ENCODE data around the gene SYT6. TPM values are rescaled to one million over a fixed set of nuclear protein-coding genes. Genes with fewer than 3 reads are reported as not detected.

SYT6 gene
- polyA plus RNA-seq, 1 donor = 2.3 TPM

DNA sequence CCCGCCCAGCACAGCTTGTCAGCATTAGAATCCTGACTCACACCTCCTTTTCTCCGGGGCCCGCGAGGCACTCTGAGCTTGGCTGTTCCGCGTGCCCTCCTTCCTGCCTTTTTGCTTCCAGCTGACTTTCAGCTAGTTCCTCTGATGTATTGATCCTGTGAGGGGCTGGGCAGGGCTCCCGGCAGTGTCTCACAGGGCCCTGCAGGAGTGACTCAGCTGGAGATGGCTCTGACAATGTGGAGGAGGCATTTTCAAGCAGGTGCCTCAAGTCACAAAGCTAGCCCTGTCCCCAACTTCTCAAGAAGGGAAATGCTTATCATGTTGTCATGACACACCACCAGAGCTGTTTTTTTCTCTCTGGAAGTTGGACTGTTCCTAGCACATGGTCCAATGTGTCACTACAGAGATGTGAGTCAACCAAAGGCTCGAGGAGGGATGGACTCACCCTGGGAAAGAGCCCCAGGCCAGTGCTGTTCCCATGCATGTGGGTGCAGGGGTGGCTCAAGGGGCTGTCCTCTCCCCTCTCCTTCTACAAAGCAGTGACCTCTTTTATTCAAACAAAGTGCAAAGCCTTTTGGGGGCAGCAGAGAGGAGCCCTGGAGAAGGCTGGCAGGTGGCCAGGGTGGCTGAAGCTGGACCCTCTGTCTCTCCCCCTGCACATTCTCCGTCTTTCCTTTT is 30.6 kb downstream of the SYT6 start:
- no peak for DNase-seq

DNA sequence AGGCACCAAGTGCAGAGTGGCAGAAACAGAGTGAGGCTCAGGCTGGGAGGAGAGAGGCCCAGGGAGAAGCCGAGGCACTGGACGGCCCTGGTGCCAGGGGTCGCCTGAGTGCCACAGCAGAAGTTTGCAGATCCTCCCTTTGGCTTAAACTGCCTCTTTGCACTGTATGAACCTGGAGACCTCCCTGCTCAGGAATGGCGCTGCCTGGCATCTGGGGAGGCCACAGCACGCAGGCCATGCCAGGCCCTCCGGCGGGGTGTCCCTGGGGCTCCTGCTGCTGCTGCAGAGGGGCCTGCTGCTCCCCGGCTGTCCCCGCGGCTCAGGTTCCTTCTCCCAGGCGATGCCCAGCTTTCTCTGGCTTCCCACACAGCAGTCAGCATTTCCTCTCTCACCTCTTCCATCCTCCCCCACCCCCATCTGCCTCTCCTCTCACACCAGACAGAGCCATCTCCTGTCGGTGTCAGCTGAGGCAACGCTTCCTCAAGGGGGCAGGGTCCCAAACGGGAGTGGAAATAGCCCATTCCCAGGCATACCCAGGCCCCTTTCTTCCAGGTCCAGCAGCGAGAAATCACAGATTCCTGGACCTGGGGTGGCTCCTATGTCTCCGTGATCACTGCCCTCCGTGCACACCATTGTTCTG is 35.2 kb downstream of the SYT6 start:
- DNase-seq = no peak

DNA sequence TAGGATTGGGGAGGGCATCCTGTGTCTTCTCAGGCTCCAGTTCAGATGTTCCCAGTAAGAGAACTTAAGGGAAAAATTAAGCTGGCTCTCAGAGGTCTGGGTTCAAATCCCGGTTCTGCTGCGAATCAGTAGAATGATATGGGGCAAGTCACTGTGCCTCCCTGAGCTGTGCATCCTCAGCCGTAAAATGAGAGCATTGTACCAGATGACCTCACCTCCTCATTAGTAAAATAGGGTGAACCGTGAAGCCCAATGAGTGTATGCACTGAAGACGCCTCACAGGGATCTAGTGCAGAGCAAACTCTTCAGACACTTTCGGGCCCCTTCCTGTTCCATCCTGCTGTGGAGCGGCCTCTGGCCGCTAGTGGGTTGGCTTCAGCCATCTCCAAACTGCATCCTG is 36.0 kb downstream of the SYT6 start:
- DNase-seq = no peak

DNA sequence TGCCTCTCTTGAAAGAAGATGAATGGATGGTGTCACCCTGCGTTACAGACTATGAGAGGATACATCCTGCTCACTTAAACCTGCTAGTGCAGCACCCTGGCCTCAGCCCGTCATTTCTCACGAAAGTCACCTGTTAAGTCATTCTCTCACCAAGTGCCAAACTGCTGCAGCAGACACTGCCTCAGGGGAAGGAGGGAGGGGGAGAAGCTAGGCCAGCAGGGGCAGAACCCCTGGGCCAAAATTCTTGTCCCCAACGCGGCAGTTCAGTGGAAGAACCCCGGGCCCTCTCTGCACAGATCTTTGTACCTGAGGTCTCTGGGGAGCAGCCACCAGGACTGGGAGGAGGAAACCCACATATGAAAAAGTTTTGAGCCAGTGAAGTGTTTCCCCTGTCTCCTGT is 37.6 kb downstream of the SYT6 start:
- no peak for DNase-seq

DNA sequence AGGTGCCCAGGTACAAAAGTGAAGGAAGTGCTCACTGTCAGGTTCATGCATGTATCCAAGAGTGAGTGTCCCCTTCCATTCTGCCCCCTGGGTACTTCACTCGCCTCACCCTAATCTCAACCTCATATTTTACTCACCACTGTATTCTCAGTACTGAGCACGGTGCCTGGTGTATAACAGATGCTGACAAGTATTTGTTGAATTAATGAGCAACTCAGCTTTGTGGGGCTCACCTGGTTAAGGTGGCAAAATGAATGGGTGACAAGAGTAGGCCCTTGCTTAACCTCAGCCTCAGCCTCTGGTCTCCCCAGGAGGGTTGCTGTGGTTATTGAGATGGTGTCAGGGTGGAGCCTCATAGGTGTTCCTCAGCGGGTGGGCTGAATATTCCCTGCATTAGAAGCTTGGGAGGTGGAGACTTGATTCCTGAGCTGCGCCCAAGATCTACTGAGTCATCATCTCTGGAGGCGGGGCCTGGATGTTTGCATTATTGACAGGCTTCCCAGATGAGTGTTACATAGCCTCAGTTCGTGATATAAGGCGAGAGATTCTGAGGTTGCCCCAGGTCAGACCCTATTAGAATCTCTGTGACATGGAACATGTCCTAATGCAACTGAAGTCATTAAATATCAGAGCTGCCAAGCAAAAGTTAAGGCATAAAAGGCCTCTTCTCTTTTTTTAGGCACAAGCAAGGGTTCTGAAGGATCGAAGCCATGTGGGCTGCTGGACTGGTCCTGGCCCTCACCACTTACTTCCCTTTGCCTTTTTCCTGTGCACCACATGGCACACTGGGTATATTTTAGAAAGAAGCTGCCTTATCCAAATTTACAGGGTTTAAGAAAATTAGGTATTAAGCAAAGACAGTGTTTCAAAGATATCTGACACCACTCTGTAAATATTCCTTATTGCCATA is 39.2 kb downstream of the SYT6 start:
- no peak for DNase-seq

DNA sequence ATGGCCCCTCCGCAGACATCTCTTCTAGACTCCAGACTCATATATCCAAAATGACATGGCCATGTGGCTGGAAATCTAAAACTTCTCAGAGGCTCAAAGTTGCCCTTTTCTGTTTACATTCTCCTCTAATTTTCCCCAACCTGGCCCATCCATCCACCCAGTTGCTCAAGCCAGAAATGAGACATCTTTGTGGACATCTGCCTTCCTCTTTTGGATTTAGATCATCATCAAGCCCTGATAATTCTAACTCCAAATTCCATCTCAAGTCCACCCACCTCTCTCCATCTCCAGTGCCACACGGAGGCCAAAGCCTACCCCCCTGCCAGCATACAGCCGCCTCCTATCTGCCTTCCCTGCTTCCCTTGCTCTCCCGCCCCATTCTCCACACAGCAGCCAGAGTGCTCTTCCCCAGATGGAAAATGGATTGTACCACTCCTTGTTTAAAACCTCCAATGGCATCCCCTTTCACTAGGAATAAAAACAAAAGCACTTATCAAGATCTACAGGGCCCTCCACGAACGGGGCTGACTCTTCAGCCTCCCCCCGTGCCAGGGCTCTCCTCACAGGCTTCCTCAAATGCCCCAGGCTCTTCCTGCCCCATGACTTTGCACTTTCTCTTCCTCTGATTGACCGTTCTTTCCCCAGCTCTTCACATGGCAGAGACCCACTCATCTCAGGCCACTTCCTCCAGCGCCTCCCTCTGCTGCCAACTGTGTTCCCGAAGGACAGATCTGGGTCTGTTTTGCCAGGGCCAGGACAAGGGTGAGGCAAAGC is 40.1 kb downstream of the SYT6 start:
- no peak for DNase-seq

DNA sequence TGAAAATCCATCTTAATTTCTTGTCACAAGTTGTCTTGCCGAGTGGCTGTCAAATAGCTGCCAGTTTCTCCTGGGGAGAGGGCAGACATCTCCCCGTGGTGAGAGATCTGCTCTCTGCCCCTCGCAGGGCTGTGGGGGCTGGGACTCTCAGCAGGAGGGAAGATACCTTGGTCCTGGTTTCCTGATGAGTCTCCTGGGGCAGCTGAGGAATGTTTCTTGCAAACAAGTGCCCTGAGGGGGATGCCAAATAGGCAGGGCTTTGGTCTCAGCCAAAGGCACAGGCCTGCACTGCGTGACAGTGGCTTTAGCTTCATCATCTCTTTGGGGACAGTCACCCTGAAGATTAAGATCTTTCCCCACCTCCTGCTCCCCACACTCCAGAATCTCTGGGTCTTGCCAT is 40.9 kb downstream of the SYT6 start:
- DNase-seq = no peak

DNA sequence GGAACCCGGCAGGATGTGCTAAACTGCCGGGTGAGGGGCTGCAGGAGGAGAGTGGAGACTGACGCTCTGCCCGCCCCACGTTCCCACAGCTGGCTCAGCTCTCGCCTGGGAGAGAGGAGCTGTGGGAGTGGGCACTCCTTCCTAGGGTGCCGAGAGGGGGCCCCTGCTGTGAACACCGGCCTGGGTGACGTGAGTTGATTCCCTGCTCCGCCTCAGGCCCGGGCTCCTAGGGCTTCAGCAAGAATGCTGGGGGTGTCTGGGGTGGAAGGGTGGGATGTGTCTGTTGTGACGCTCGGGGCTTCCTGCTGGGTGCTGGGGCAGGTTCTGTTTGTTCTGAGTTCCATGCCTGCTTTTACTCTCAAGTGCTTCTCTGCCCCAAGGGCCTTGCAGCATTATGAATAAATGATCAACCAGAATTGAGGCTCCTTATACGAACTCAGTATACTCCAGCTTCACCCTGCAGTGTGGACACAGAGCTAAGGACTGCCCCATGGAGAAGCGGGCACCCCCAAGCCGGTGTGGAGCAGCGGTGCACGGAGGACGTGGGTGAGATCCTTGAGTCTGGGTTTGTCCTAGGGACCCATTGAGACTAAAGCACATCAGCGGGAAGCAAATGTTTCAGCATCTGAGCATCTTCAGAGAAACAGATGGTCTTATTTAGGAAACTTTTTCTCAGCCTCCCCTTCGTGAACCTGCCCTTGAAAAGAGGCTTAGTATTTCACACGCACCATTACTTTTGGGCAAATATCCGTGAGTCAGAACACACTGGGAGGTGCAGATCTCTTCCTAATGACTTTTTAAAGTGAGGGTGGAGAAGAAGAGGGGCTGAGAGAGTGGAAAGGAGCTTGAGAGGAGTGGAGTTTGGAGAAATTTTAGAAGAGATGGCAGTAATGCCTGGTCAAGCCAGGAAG is 41.7 kb downstream of the SYT6 start:
- no peak for DNase-seq

DNA sequence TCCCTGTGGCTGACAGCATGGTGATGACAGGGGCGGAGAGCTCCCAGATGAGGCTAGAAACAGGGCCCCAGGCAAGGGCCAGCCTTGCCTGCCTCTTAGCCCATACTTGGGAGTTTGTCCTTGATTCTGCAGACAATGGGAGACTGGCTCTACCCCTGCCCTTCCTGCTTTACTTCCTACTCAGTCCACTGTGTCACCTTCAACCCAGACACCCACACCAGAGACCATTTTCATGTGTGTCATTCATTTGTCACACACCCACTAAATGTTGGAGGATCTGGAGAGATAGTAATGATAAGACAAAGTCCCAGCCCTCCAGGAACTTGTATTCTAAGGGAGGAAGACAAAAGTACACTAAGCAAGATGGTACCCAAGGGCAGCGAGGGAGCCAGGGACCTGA is 43.7 kb downstream of the SYT6 start:
- DNase-seq = no peak

DNA sequence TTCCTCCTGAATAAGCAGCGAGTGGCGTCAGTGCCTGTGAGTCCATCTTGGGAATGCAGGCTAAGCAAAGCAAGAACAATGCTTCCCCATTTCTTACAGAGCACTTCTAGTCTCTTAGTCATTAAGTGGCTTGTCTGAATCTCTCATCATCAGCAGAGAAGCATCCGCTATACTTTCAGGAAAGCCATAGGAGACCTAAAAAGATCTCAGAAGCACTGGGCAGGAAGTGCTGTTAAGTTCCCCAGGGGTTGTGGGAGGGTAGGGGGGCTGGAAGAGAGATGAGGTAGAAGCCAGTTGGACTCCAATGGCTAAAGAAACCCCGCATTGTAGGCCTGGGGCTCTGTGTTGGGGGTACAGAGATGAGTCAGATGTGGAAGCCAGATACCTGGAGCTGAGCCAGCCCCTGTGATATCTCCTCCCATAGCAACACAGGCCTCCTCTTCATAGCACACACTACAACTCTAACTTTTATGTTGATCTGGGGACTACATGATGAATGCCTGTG is 44.9 kb downstream of the SYT6 start:
- DNase-seq = no peak

DNA sequence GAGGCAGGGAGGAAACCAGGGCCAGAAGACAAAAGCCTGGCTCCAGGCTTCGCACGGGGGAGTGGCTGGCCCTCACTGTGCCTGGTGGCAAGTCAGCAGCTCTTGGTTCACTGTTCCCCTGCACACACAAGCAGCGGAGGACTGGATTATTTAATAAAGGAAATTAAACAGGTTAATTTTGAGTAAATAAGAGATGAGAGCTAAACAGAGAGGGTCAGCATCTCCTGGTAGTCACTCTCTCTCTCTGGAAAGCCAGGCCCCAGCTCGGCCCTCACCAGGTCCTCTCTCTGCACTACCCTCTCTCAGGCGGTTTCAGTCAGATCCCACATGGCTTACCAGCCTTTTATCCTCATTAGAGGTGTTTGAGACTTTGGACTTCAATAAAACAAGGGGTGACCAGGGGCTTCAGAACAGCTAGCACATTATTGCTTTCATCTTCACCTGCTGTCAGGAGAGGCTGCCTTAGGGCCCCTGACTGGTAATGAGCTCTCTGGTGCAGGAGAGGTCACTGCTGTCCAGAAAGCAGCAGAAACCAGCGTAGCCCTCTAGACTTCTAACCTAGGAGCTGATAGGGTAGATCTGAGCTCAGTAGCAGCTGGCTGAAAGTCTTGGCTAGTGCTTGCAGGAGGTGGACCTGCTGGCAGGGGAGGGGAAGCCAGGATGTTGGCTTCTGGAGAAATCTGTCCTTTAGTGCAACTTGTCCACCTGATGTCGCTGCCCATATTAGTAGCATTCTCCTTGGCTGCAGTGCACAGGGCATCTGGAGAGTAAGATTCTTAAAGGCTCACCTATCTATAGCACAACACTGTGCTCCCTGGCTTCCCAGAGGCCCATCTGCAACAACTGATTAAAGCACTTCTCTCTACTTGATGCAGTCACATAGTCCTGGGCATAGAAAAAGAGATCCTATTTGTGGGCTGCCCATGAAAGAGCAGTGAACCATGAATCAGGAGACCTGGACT is 45.9 kb downstream of the SYT6 start:
- no peak for DNase-seq

DNA sequence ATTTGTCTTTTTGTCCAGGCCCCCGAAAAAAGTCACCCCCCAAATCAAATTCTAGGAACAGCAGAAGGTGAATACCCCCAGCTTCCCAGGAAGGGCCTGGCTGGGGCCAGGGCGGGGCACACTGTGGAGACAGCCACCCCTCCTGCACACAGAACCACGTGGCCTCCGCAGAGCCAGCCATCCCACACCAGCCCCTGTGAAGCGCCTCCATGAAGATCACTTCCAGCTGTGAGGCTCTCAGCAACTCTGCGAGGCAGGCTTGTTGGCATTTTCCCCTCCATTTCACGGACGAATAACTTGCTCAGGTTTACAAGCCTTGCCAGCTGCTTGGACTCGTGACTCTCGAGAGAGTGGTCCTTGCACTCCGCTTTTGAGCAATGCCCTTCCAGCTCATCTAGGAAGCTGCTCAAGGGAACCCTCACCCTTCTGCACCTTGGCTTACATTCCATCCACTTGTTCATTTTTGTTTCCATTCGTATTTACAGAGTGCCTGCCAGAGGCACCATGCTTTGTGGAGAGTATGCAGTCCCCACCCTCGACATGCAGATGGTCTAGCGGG is 48.2 kb downstream of the SYT6 start:
- peak; percentile 31 for DNase-seq

DNA sequence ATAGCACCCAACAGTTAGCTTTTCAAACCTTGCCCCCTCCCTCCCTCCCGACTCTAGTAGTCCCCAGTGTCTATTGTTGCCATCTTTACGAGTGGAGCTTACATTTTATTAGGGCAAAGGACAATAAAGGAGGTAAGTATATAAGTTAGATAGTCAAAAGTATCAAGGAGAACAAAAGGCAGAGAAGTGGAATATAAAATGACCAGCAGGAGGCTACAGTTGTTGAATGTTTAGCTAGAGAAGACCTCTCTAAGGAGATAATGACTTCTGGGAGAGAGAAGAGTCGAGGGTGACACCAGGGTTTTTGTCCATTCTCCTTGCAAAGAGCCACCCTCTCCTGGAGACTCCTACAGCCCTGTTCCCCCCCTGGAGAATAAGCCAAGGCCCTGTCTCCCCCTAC is 48.7 kb downstream of the SYT6 start:
- no peak for DNase-seq

DNA sequence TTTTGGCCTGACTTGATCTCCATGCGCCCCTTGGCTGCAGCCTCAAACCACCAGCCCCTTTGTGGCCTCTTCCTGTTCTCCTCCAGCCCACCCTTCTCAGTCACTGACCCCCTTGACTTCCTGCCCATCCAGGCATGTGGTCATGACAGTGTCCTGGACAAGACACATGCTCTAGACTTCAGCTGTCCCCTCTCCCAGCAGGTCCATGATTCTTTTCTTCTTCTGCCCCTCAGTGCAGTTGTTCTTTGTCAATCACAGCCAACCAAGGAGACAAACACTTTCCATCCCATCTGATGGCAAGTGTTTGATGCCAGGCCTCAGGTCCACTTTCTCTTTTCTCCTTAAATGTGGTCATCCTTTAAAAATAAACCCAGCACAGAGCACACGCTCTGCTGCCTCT is 49.7 kb downstream of the SYT6 start:
- no peak for DNase-seq

DNA sequence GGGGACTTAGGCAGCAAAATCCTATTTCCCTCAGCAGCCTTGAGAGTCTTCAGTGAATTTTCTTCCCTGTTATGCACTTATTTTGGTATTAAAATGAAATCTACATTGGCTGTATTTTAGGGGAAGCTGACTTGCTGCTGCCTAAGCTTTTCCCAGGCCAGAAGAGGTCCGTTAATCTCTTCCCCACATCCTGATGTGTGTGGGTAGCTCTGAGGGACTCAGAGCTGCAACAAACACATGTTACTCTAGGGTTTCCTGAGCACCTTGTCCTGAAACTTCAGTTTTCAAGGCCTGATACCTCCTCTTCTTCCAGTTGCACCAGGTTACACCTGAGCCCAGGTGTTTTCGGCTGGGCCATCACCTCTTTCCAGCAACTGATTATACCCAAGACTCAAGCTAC is 51.5 kb downstream of the SYT6 start:
- DNase-seq = no peak

DNA sequence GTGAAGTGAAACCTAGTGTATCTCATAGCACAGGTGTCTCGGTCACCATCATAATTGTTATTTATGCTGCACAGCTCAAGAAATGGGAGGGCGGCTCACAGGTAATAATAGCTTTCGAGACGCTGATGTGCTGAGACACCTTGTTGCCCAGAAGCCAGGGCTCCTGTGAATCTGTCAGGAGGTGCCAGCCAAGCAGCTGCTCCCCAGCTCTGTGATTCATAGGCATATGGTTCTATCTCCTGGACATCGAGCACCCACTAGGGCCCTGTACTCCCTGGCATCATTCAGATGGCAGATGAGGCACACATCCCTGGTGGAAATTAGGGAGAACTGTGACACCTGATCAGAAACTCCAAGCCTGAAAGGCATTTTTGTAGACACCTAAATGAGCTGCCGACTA is 53.5 kb downstream of the SYT6 start:
- no peak for DNase-seq

DNA sequence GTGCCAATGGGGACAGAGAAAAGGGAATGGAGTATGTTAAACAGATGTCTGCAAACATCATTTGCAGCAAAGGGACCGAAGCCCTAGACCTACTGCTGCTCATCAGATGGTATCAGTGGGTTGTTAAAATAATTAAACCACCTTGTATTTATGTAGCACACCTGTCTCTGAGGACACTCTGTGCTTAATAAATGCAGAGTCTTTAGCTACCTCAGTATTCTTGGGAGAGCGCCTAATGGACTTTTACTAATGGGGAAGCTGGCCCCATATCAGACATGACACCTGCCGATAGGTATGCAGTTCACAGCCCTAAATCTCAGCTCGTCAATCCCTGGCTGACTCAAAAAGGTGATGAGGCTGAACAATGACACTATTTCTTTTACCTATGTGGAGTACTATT is 54.4 kb downstream of the SYT6 start:
- no peak for DNase-seq

DNA sequence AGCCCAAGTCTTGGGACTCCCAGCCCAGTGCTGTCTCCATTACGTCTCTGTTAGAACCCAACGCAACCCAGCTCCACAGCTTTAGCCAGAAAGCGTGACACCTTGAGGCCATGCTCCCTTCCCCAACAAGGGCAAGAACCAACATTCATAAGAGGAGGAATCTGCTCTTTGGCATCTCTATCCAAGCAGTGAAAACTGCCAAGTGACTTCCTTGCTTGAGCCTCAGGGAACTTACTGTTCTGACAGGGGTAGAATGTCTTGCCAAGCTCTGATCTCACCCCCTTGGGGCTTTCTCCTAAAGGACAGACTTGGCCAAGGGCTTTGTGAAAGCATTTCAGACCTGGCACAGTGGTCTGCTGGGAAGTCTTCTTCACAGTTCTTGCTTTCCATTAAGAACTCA is 56.6 kb downstream of the SYT6 start:
- DNase-seq = no peak

DNA sequence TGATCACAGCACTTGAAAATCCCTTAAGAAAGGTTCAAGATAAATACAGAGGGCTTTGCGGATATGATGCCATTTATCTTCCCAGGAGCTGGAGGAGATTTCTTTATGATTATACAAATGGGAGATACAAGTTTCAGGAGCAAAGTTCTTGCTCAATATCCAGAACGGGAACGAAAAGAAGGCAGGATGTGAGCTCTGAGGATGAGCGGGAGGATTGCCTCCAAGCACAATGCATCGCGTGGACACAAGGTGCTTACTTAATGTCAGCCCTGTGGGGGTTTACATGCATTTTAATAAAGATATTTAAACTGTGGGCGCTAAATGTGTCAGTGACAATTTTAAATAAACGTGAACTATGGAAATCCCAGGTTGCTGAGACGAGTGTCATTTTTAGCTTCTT is 59.0 kb downstream of the SYT6 start:
- no peak for DNase-seq

DNA sequence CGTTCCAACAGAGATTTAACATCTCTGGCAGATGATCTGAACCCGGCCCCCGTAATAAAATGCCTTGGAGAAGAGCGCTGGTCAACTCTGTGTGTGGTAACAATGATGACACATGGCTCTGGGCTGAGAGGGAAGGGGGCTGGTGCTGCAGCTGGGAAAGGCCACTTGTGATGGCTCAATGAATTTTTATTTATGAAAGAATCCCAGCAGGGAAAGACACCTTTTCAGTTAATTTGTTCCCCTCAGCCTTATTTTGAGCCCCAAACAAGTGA is 59.4 kb downstream of the SYT6 start:
- no peak for DNase-seq

Data from left kidney (tissue), 2 donors.